ENCODE measurements around the gene C12orf43.

GRCh38 chr12:120994059-120994458 lies 22.2 kb downstream of the C12orf43 start:
- TF ChIP-seq POLR2A (IDR thresholded peaks at IDR 0.05): no peak
- TF ChIP-seq CTCF (IDR thresholded peaks at IDR 0.05): no peak

All from upper lobe of left lung (tissue), 4 donors.